GM23248 (cell line): ENCODE measurements around the gene PWP2. TPM values are rescaled to one million over a fixed set of nuclear protein-coding genes. Genes with fewer than 3 reads are reported as not detected.

Experiments
- DNase-seq: peaks from one replicate; pipeline ENCODE4 v3.0.0-alpha.2; 2015
- H2AFZ ChIP-seq: fragments of 200-600 bp; sonication (generic); 2 replicates; pipeline ENCODE4 v1.6.1; 2016; ENCODE audit warnings: antibody characterized with exemption
- H3F3A ChIP-seq: fragments of 200-600 bp; sonication (generic); 2 replicates; pipeline ENCODE4 v1.6.1; 2016; ENCODE audit warnings: mild to moderate bottlenecking, antibody characterized with exemption, mixed run types; ENCODE audit not compliant: insufficient read depth
- H3K27ac ChIP-seq: fragments of 200-600 bp; sonication (generic); 2 replicates; pipeline ENCODE4 v1.5.1; 2016; ENCODE audit warnings: mild to moderate bottlenecking
- H3K27me3 ChIP-seq: fragments of 200-600 bp; sonication (generic); replicated peaks from 2 replicates; pipeline ENCODE4 v1.6.1; 2016; ENCODE audit warnings: mild to moderate bottlenecking; ENCODE audit not compliant: insufficient read depth
- H3K36me3 ChIP-seq: fragments of 200-600 bp; sonication (generic); 2 replicates; pipeline ENCODE4 v1.6.1; 2016; ENCODE audit warnings: low read depth, mild to moderate bottlenecking
- H3K4me1 ChIP-seq: fragments of 200-600 bp; sonication (generic); 2 replicates; pipeline ENCODE4 v1.6.1; 2016; ENCODE audit warnings: mild to moderate bottlenecking; ENCODE audit not compliant: insufficient read depth
- H3K4me2 ChIP-seq: fragments of 200-600 bp; sonication (generic); one replicate; pipeline ENCODE4 v1.6.1; 2016; ENCODE audit warnings: mild to moderate bottlenecking; ENCODE audit not compliant: unreplicated experiment
- H3K4me3 ChIP-seq: fragments of 200-600 bp; sonication (generic); 2 replicates; pipeline ENCODE4 v1.5.1; 2016; ENCODE audit warnings: mild to moderate bottlenecking
- H3K79me2 ChIP-seq: fragments of 200-600 bp; sonication (generic); 2 replicates; pipeline ENCODE4 v1.6.1; 2016; ENCODE audit warnings: mild to moderate bottlenecking; ENCODE audit not compliant: insufficient read depth
- H3K9ac ChIP-seq: fragments of 200-600 bp; sonication (generic); 2 replicates; pipeline ENCODE4 v1.6.1; 2016; ENCODE audit warnings: mild to moderate bottlenecking
- H3K9me2 ChIP-seq: fragments of 200-600 bp; sonication (generic); 2 replicates; pipeline ENCODE4 v1.6.1; 2016; ENCODE audit warnings: mixed run types, mild to moderate bottlenecking, moderate library complexity; ENCODE audit not compliant: insufficient read depth
- H3K9me3 ChIP-seq: fragments of 200-600 bp; sonication (generic); one replicate; pipeline ENCODE4 v1.6.1; 2017; ENCODE audit warnings: low read depth
- H4K20me1 ChIP-seq: fragments of 200-600 bp; sonication (generic); 2 replicates; pipeline ENCODE4 v1.6.0; 2016; ENCODE audit not compliant: insufficient read depth
- EZH2 ChIP-seq: fragments of 200-600 bp; sonication (generic); IDR thresholded peaks from 2 replicates; pipeline ENCODE4 v1.6.1; 2018; ENCODE audit warnings: antibody characterized with exemption, mild to moderate bottlenecking; ENCODE audit not compliant: insufficient read depth, poor library complexity, severe bottlenecking
- EZH2phosphoT487 ChIP-seq: fragments of 200-600 bp; sonication (generic); IDR thresholded peaks from 2 replicates; pipeline ENCODE4 v1.6.1; 2018; ENCODE audit warnings: antibody characterized with exemption, moderate library complexity, mild to moderate bottlenecking, low read depth; ENCODE audit not compliant: insufficient read depth
- WGBS, 2 experiments: methylation state at CpG; one replicate each; pipeline ENCODE4 v1.1.6; 2015 to 2017; ENCODE audit warnings: low lambda C conversion rate in 2 of 2, low coverage in 1 of 2; ENCODE audit errors: missing lambda C conversion rate in 2 of 2; 5-methylcytosine and 5-hydroxymethylcytosine counted together
- in situ Hi-C: fragments of 300-500 bp; cut with MboI; formaldehyde crosslinking; loops from 2 replicates; pipeline ENCODE4 v1.15.0; 2020
- polyA plus RNA-seq: library from polyadenylated mRNA; unstranded; fragments of >200 nt; fragmentation: Nextera tagmentation; extraction: Ambion mirVana; gene quantifications from 2 replicates; pipeline ENCODE4 v1.2.1, GENCODE V29; 2016
- total RNA-seq: library from RNA; depleted of rRNA; stranded (reverse); fragments of >200 nt; shearing (Covaris generic); gene quantifications from 2 replicates; pipeline ENCODE4 v1.2.3, GENCODE V29; 2014

PWP2 gene
- total and polyA plus RNA-seq, 2 experiments from 2014 or later = 11.2 to 16.1 TPM

- Histone ChIP-seq H3K4me3 (no peak overlapping the region), H3K4me1 (no peaks in the 10 kb centered on the region), H3K9ac (no peak overlapping the region), H3K79me2 (peaks cover 67% of the 10 kb centered on the region), H3K36me3 (peaks cover 11% of the 10 kb centered on the region; the same call in 1 of the 2 replicates), H3K9me3 (no peaks in the 10 kb centered on the region), H2AFZ (no peak overlapping the region), H3K9me2 (no peaks in the 10 kb centered on the region), H3K27me3 (no peaks in the 10 kb centered on the region), H4K20me1 (no peaks in the 10 kb centered on the region), H3K27ac (no peak overlapping the region), H3K4me2 (no peak overlapping the region), H3F3A (no peaks in the 10 kb centered on the region)
- no peak for TF ChIP-seq EZH2phosphoT487
- no peak for TF ChIP-seq EZH2
- no peak for DNase-seq
- 93 to 96% methylated on average over 9 of the region's 9 CpGs for WGBS, 2 experiments
- in situ Hi-C loops = loop anchor here (25.0 kb wide), 1 partner anchor 522 kb away; the partner anchor contains the start of genes KRTAP10-5 and KRTAP10-6
Observed at GRCh38 chr21:44065428-44065827, 41.8 kb upstream of the PWP2 start.

- Histone ChIP-seq H3K9me3 (no peaks in the 10 kb centered on the region), H2AFZ (no peak overlapping the region), H3K9ac (no peak overlapping the region), H3K27me3 (no peaks in the 10 kb centered on the region), H3K79me2 (peaks cover 68% of the 10 kb centered on the region), H3K4me1 (no peaks in the 10 kb centered on the region), H3K9me2 (no peaks in the 10 kb centered on the region), H3F3A (no peaks in the 10 kb centered on the region), H3K27ac (no peak overlapping the region), H4K20me1 (no peaks in the 10 kb centered on the region), H3K4me2 (no peak overlapping the region), H3K36me3 (peaks cover 11% of the 10 kb centered on the region; the same call in 1 of the 2 replicates), H3K4me3 (no peak overlapping the region)
- no peak for DNase-seq
- no peak for TF ChIP-seq EZH2
- TF ChIP-seq EZH2phosphoT487 = no peak
- in situ Hi-C loops = loop anchor here (25.0 kb wide), 1 partner anchor 521 kb away; the partner anchor contains the start of genes KRTAP10-5 and KRTAP10-6
- WGBS, 2 experiments = 90 to 97% methylated on average over 10 of the region's 10 CpGs
Observed at GRCh38 chr21:44066116-44066515, 41.1 kb upstream of the PWP2 start.

DNA sequence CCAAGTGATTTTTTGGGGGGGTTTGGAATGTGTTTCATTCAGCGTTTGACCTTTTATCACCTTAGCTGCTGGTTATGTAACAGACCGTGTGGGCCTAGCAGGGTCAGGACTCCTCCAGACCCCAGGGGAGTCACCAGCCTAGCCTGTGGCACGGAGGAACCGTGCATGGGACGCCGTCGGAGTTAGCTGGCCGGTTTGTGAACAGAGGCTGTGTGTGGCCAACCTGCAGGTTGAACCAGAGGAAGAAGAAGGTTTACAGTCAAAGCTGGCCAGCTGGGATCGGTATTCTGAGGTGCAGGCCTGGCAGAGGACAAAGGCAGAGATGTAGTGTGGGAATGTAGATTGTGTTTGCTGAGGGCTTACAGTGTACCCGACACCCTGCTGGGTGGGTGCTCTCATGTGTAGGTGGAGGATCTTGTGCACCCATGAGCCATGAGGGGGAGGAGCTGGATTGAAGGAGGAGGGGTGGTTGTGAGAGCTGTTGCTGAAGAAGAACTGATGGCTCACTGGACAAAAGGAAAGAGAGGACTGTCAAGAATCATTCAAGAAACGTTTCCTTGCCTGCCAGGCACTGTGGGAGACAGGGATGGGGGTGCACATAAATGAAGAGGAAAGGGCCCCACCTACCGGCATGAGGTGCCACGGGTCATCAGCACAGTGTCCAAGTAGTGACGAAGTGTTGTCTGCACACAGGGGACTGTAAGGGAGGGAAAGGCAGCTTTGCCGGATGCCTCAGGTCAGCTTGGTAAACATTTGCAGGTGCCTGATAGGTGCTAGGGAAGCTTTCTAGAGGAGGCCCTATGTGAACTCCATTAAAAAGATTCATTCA, 40.0 kb upstream of the PWP2 start:
- no peaks in the 10 kb centered on the region for H4K20me1 ChIP-seq
- H3K27me3 ChIP-seq = no peaks in the 10 kb centered on the region
- H3F3A ChIP-seq = no peaks in the 10 kb centered on the region
- peaks cover 11% of the 10 kb centered on the region; the same call in 1 of the 2 replicates for H3K36me3 ChIP-seq
- no peaks in the 10 kb centered on the region for H3K9me2 ChIP-seq
- TF ChIP-seq EZH2phosphoT487 = no peak
- TF ChIP-seq EZH2 = no peak
- H2AFZ ChIP-seq = no peak overlapping the region
- H3K9ac ChIP-seq = no peak overlapping the region
- no peak overlapping the region for H3K4me2 ChIP-seq
- DNase-seq = no peak
- peaks cover 69% of the 10 kb centered on the region for H3K79me2 ChIP-seq
- no peak overlapping the region for H3K4me3 ChIP-seq
- H3K4me1 ChIP-seq = no peaks in the 10 kb centered on the region
- in situ Hi-C loops = loop anchor here (25.0 kb wide), 1 partner anchor 520 kb away; the partner anchor contains the start of genes KRTAP10-5 and KRTAP10-6
- no peaks in the 10 kb centered on the region for H3K9me3 ChIP-seq
- WGBS, 2 experiments = 85 to 87% methylated on average over 15 of the region's 15 CpGs
- H3K27ac ChIP-seq = no peak overlapping the region

GRCh38 chr21:44070391-44070790, 36.8 kb upstream of the PWP2 start:
- Histone ChIP-seq H3K9me3 (no peaks in the 10 kb centered on the region), H3K4me1 (no peaks in the 10 kb centered on the region), H3K4me2 (no peak overlapping the region), H3K4me3 (no peak overlapping the region), H3K27me3 (no peaks in the 10 kb centered on the region), H3K27ac (no peak overlapping the region), H4K20me1 (no peaks in the 10 kb centered on the region), H2AFZ (no peak overlapping the region), H3K36me3 (peaks cover 10% of the 10 kb centered on the region; the same call in 1 of the 2 replicates), H3K9me2 (no peaks in the 10 kb centered on the region), H3F3A (no peaks in the 10 kb centered on the region), H3K79me2 (peaks cover 82% of the 10 kb centered on the region), H3K9ac (no peak overlapping the region)
- TF ChIP-seq EZH2phosphoT487 (no peak), EZH2 (no peak)
- in situ Hi-C loops = loop anchor here (25.0 kb wide), 1 partner anchor 517 kb away; the partner anchor contains the start of genes KRTAP10-5 and KRTAP10-6
- no peak for DNase-seq
- 98% methylated on average over 7 of the region's 7 CpGs for WGBS, 2 experiments
